Endothelial cell of umbilical vein (primary cell): ENCODE data around the gene SULT4A1. TPM values are rescaled to one million over a fixed set of nuclear protein-coding genes. Genes with fewer than 3 reads are reported as not detected.

Experiments
- BruUV-seq: library from RNA; stranded (reverse); fragments of 400-500 nt; replicated peaks from 2 replicates; lab custom pipeline; 2021; lab: Mats Ljungman, UMichigan
- CTCF ChIA-PET: fragments of 300-600, 350-600 bp; sonication (Branson Sonifier 250); formaldehyde crosslinking; loops from one replicate; lab custom pipeline; 2021; ENCODE audit warnings: antibody characterized with exemption, inconsistent platforms; lab: Charles Lee
- POLR2A ChIA-PET: fragments of 300-600, 350-600 bp; sonication (Branson Sonifier 250); formaldehyde crosslinking; loops from one replicate; lab custom pipeline; 2021; ENCODE audit warnings: antibody characterized with exemption, inconsistent platforms; lab: Charles Lee
- DNase-seq: peaks from one replicate; pipeline ENCODE4 v3.0.0-alpha.2; 2011; ENCODE audit warnings: low read depth, low spot score
- FAIRE-seq: peaks from 2 replicates; lab custom pipeline; 2011; peaks lifted over from hg19 to GRCh38; lab: Jason Lieb, UNC
- H2AFZ ChIP-seq: 2 replicates; pipeline ENCODE4 v1.6.0; 2012; ENCODE audit warnings: low read depth, low read length, control low read depth, inconsistent platforms
- H3K27ac ChIP-seq: 2 replicates; pipeline ENCODE4 v1.5.1; 2011; ENCODE audit warnings: low read depth, mild to moderate bottlenecking, control low read depth, low read length, moderate library complexity; ENCODE audit not compliant: insufficient read depth
- H3K27me3 ChIP-seq, 2 experiments: 2 replicates each; pipeline versions ENCODE4 v1.6.0 to v1.6.1; 2011; ENCODE audit warnings: low read length in 2 of 2, mixed read lengths in 1 of 2; ENCODE audit not compliant: control insufficient read depth in 2 of 2, insufficient read depth in 2 of 2
- H3K36me3 ChIP-seq, 2 experiments: 2 replicates in 1 of 2; 3 replicates in 1 of 2; pipeline ENCODE4 v1.5.1; 2011; ENCODE audit warnings: low read length in 2 of 2, mild to moderate bottlenecking in 1 of 2, moderate library complexity in 1 of 2; ENCODE audit not compliant: control insufficient read depth in 2 of 2, insufficient read depth in 2 of 2; ENCODE audit errors: extremely low read depth in 1 of 2
- H3K4me1 ChIP-seq: 3 replicates; pipeline ENCODE4 v1.5.1; 2011; ENCODE audit warnings: mild to moderate bottlenecking, low read length; ENCODE audit not compliant: control insufficient read depth, insufficient read depth; ENCODE audit errors: extremely low read depth
- H3K4me2 ChIP-seq: 2 replicates; pipeline ENCODE4 v1.6.1; 2011; ENCODE audit warnings: low read length, control low read depth, mixed read lengths; ENCODE audit not compliant: insufficient read depth
- H3K4me3 ChIP-seq, 3 experiments: fragments of 200-600 bp in 1 of 3; sonication (generic), shearing (Covaris generic) in 1 of 3; replicated peaks in 1 of 3; 2 replicates each; pipeline ENCODE4 v1.5.1; 2011 to 2016; ENCODE audit warnings: control low read depth in 3 of 3, low read length in 3 of 3, mild to moderate bottlenecking in 2 of 3, inconsistent platforms in 1 of 3, low read depth in 1 of 3, moderate library complexity in 1 of 3; ENCODE audit not compliant: insufficient read depth in 1 of 3
- H3K79me2 ChIP-seq: 2 replicates; pipeline ENCODE4 v1.6.0; 2012; ENCODE audit warnings: low read length, inconsistent platforms; ENCODE audit not compliant: control insufficient read depth, insufficient read depth
- H3K9ac ChIP-seq: replicated peaks from 2 replicates; pipeline ENCODE3; 2011; ENCODE audit warnings: low read length, control low read depth; ENCODE audit not compliant: insufficient read depth; ENCODE audit errors: extremely low read depth
- H3K9me1 ChIP-seq: replicated peaks from 3 replicates; pipeline ENCODE4 v1.6.0; 2011; ENCODE audit warnings: mild to moderate bottlenecking, low read length; ENCODE audit not compliant: control insufficient read depth, insufficient read depth; ENCODE audit errors: extremely low read depth
- H3K9me3 ChIP-seq: replicated peaks from 2 replicates; pipeline ENCODE4 v1.5.1; 2012; ENCODE audit warnings: low read length, inconsistent platforms; ENCODE audit not compliant: control insufficient read depth, insufficient read depth
- H4K20me1 ChIP-seq: replicated peaks from 2 replicates; pipeline ENCODE3; 2011; ENCODE audit warnings: mild to moderate bottlenecking, low read length; ENCODE audit not compliant: control insufficient read depth, insufficient read depth; ENCODE audit errors: extremely low read depth
- CTCF ChIP-seq, 2 donors: IDR thresholded peaks; 1 replicate in 1 of 2; 2 replicates in 1 of 2; pipeline ENCODE4 v1.5.1; 2011; ENCODE audit warnings: low read length in 2 of 2, mild to moderate bottlenecking in 2 of 2, moderate library complexity in 2 of 2, control low read depth in 1 of 2, inconsistent platforms in 1 of 2, low read depth in 1 of 2; ENCODE audit not compliant: insufficient read depth in 1 of 2; ENCODE audit errors: extremely low read depth in 1 of 2
- EZH2 ChIP-seq: IDR thresholded peaks from 2 replicates; pipeline ENCODE4 v1.6.1; 2012; ENCODE audit warnings: borderline replicate concordance, low read depth, mild to moderate bottlenecking, moderate library complexity, low read length, inconsistent platforms; ENCODE audit not compliant: severe bottlenecking
- GATA2 ChIP-seq: IDR thresholded peaks from 2 replicates; pipeline ENCODE4 v1.7.0; 2011; ENCODE audit warnings: low read depth, mild to moderate bottlenecking, moderate library complexity, mixed read lengths, low read length; ENCODE audit not compliant: insufficient read length, insufficient read depth
- JUN ChIP-seq: IDR thresholded peaks from 2 replicates; pipeline ENCODE4 v1.6.1; 2011; ENCODE audit warnings: borderline replicate concordance, low read depth; ENCODE audit not compliant: insufficient read length, insufficient read depth
- MAX ChIP-seq: IDR thresholded peaks from 2 replicates; pipeline ENCODE4 v1.6.1; 2011; ENCODE audit not compliant: insufficient read depth, insufficient read length
- MYC ChIP-seq: IDR thresholded peaks from one replicate; pipeline ENCODE4 v1.6.1; 2011; ENCODE audit warnings: mild to moderate bottlenecking, low read depth, low read length
- POLR2A ChIP-seq: IDR thresholded peaks from 2 replicates; pipeline ENCODE4 v1.6.1; 2012; ENCODE audit warnings: low read depth, mild to moderate bottlenecking, control low read depth, low read length
- dilution Hi-C: fragments of 300-500 bp; cut with MboI; formaldehyde crosslinking; loops from one replicate; pipeline ENCODE4 v1.15.0; 2019; ENCODE audit warnings: low sequenced_read_pairs; ENCODE audit not compliant: extremely low pct_ligation_motif_present
- intact Hi-C: fragments of 100-400 bp; cut with micrococcal nuclease; formaldehyde crosslinking; loops from one replicate; pipeline ENCODE4 v1.10.0; 2022
- polyA plus RNA-seq, 4 experiments: library from polyadenylated mRNA; depleted of rRNA in 3 of 4; stranded (reverse) in 3 of 4; unstranded in 1 of 4; fragments of >200 nt; gene quantifications; 2 replicates each; pipeline versions ENCODE4 v1.2.1 to v1.2.3, GENCODE V29; 2011 to 2012; ENCODE audit warnings: missing spikeins in 1 of 4
- total RNA-seq: library from RNA; stranded (reverse); gene quantifications from 2 replicates; pipeline ENCODE4 v1.2.3, GENCODE V29; 2021

The SULT4A1 gene
- total and polyA plus RNA-seq, 2 donors (not counting 3 experiments of a cell fraction or from before 2014, with no cell fraction given) = 0.48 TPM; not detected in 1

- no peaks in the 10 kb centered on the region for H3K36me3 ChIP-seq
- no peak for DNase-seq
- BruUV-seq = no TSS peak
- CTCF ChIA-PET = interaction anchor here (1.6 kb wide), 1 partner anchor 10 kb away, joined by 5 read pairs; no protein-coding TSS in a partner anchor
- TF ChIP-seq EZH2 = no peak
- no peak for TF ChIP-seq JUN
- no peak for TF ChIP-seq MAX
- TF ChIP-seq GATA2 = no peak
- TF ChIP-seq MYC = no peak
- no peak for TF ChIP-seq POLR2A
- no peak for TF ChIP-seq CTCF (IDR thresholded peaks at IDR 0.05; ENCODE audit: extremely low read depth in 1 of 2, insufficient read depth in 1 of 2, low read depth in 1 of 2, low read length in 2 of 2)
- H3K9me1 ChIP-seq = no peaks in the 10 kb centered on the region
- H3K9ac ChIP-seq = no peak overlapping the region
- no peak overlapping the region for H3K4me2 ChIP-seq
- no peaks in the 10 kb centered on the region for H4K20me1 ChIP-seq
- H3K27me3 ChIP-seq = no peaks in the 10 kb centered on the region
- dilution Hi-C loops = no loop called here
- intact Hi-C loops = no loop called here
- no peak overlapping the region for H3K27ac ChIP-seq
- H3K9me3 ChIP-seq = no peaks in the 10 kb centered on the region
- no peak for FAIRE-seq
- H3K4me1 ChIP-seq = peaks cover 7% of the 10 kb centered on the region
- no peak overlapping the region for H2AFZ ChIP-seq
- POLR2A ChIA-PET = no interaction called here
- no peak overlapping the region for H3K4me3 ChIP-seq
- no peaks in the 10 kb centered on the region for H3K79me2 ChIP-seq
Observed at GRCh38 chr22:43817402-43817801, 44.9 kb downstream of the SULT4A1 start.
